K562 (cell line): ENCODE data around the gene SLC38A1. TPM values are rescaled to one million over a fixed set of nuclear protein-coding genes. Genes with fewer than 3 reads are reported as not detected.

Source experiments
- ATAC-seq: fragments of 200-7000 bp; cut with Tn5 transposase; 3 replicates; pipeline ENCODE4 v1.9.1; 2020; ENCODE audit warnings: moderate library complexity
- BruUV-seq: library from RNA; stranded (reverse); fragments of 400-500 nt; replicated peaks from 2 replicates; lab custom pipeline; 2021; lab: Mats Ljungman, UMichigan
- CTCF ChIA-PET: fragments of 300-600 bp; formaldehyde crosslinking; extraction: SDS; loops from one replicate; lab custom pipeline; 2021; ENCODE audit warnings: low intra/inter-chr PET ratio; lab: Yijun Ruan, JAX
- POLR2A ChIA-PET: fragments of 300-600, 350-650 bp; sonication (Branson Sonifier 250); formaldehyde crosslinking; extraction: SDS; loops from one replicate; lab custom pipeline; 2021; ENCODE audit warnings: antibody characterized with exemption, inconsistent platforms; lab: Yijun Ruan, JAX
- DNase-seq, 4 experiments: peaks; one replicate each; pipeline versions ENCODE4 v3.0.0 to v3.0.0-alpha.2; 2011 to 2018; ENCODE audit warnings: low spot score in 3 of 4, mixed read lengths in 3 of 4; ENCODE audit errors: extremely low read depth in 1 of 4
- FAIRE-seq: peaks from 2 replicates; lab custom pipeline; 2011; peaks lifted over from hg19 to GRCh38; lab: Jason Lieb, UNC
- H2AFZ ChIP-seq: 2 replicates; pipeline ENCODE4 v1.6.0; 2011; ENCODE audit warnings: low read depth, low read length, control low read depth, inconsistent platforms
- H3K27ac ChIP-seq: fragments of 200-600 bp; 3 replicates; pipeline ENCODE4 v1.8.0; 2011; ENCODE audit warnings: low read depth, mild to moderate bottlenecking, control low read depth, inconsistent platforms, low read length, moderate library complexity, mixed read lengths; ENCODE audit errors: extremely low read depth
- H3K27me3 ChIP-seq, 2 experiments: fragments of 300-600 bp in 1 of 2; 2 replicates in 1 of 2; 3 replicates in 1 of 2; pipeline versions ENCODE4 v1.6.0 to v1.8.0; 2011; ENCODE audit warnings: inconsistent platforms in 2 of 2, low read length in 2 of 2, mild to moderate bottlenecking in 1 of 2, mixed read lengths in 1 of 2, moderate library complexity in 1 of 2; ENCODE audit not compliant: control insufficient read depth in 2 of 2, insufficient read depth in 2 of 2
- H3K36me3 ChIP-seq: fragments of 300-600 bp; 3 replicates; pipeline ENCODE4 v1.8.0; 2011; ENCODE audit warnings: mild to moderate bottlenecking, low read length, inconsistent platforms; ENCODE audit not compliant: control insufficient read depth, insufficient read depth
- H3K4me1 ChIP-seq, 2 experiments: fragments of 200-600 bp in 1 of 2; replicated peaks in 1 of 2; 2 replicates in 1 of 2; 3 replicates in 1 of 2; pipeline versions ENCODE4 v1.5.1 to v1.8.0; 2011; ENCODE audit warnings: inconsistent platforms in 2 of 2, low read length in 2 of 2, mild to moderate bottlenecking in 1 of 2, mixed read lengths in 1 of 2, moderate library complexity in 1 of 2; ENCODE audit not compliant: control insufficient read depth in 2 of 2, insufficient read depth in 2 of 2
- H3K4me2 ChIP-seq: 2 replicates; pipeline ENCODE4 v1.6.1; 2011; ENCODE audit warnings: low read length, control low read depth, inconsistent platforms, mixed read lengths; ENCODE audit not compliant: insufficient read depth
- H3K4me3 ChIP-seq: fragments of 200-600 bp; sonication (generic), shearing (Covaris generic); 2 replicates; pipeline ENCODE4 v1.5.1; 2016; ENCODE audit warnings: control low read depth, inconsistent platforms
- H3K79me2 ChIP-seq: fragments of 200-600 bp; 3 replicates; pipeline ENCODE4 v1.8.0; 2011; ENCODE audit warnings: low read length, inconsistent platforms; ENCODE audit not compliant: control insufficient read depth, insufficient read depth
- H3K9ac ChIP-seq, 2 experiments: 2 replicates each; pipeline versions ENCODE4 v1.6.0 to v1.6.1; 2011; ENCODE audit warnings: low read depth in 2 of 2, low read length in 2 of 2, control low read depth in 1 of 2, inconsistent platforms in 1 of 2, mild to moderate bottlenecking in 1 of 2, mixed read lengths in 1 of 2; ENCODE audit not compliant: insufficient read depth in 1 of 2
- H3K9me1 ChIP-seq: one replicate; pipeline ENCODE4 v1.6.0; 2011; ENCODE audit warnings: inconsistent platforms, mild to moderate bottlenecking, low read length, moderate library complexity; ENCODE audit not compliant: control insufficient read depth, insufficient read depth
- H3K9me3 ChIP-seq: replicated peaks from 2 replicates; pipeline ENCODE4 v1.5.1; 2011; ENCODE audit warnings: low read depth, low read length, inconsistent platforms; ENCODE audit not compliant: control insufficient read depth, insufficient read depth
- H4K20me1 ChIP-seq: replicated peaks from 2 replicates; pipeline ENCODE4 v1.6.1; 2011; ENCODE audit warnings: low read length, inconsistent platforms, mixed read lengths; ENCODE audit not compliant: control insufficient read depth, insufficient read depth
- ATF7 ChIP-seq: fragments of 450-650 bp; IDR thresholded peaks from 2 replicates; pipeline ENCODE4 v1.7.1; 2014; ENCODE audit warnings: mild to moderate bottlenecking, moderate library complexity
- HCFC1 ChIP-seq: IDR thresholded peaks from 2 replicates; pipeline ENCODE4 v1.6.1; 2012; ENCODE audit warnings: low read depth, low read length, improper control_type of control experiment
- HES1 ChIP-seq: fragments of 450-650 bp; IDR thresholded peaks from 2 replicates; pipeline ENCODE4 v1.6.1; 2016; ENCODE audit warnings: low read depth, mild to moderate bottlenecking, moderate library complexity
- LARP7 ChIP-seq: fragments of 450-650 bp; IDR thresholded peaks from 2 replicates; pipeline ENCODE4 v1.6.1; 2016
- MTF1 ChIP-seq: fragments of 250-450 bp; sonication (Bioruptor Pico); IDR thresholded peaks from 2 replicates; pipeline ENCODE4 v1.9.0; 2021; ENCODE audit warnings: moderate library complexity, mild to moderate bottlenecking, inconsistent platforms, borderline replicate concordance
- NBN ChIP-seq: fragments of 450-650 bp; IDR thresholded peaks from 2 replicates; pipeline ENCODE4 v1.6.1; 2016; ENCODE audit warnings: low read depth, mild to moderate bottlenecking
- NR3C1 ChIP-seq: sonication (generic); formaldehyde crosslinking; IDR thresholded peaks from 2 replicates; pipeline ENCODE4 v1.8.1; 2022; ENCODE audit warnings: missing genetic modification reagents
- PREB ChIP-seq: sonication (generic); formaldehyde crosslinking; IDR thresholded peaks from 2 replicates; pipeline ENCODE4 v1.8.1; 2023; ENCODE audit warnings: mild to moderate bottlenecking, missing genetic modification reagents
- SOX6 ChIP-seq: fragments of 450-650 bp; IDR thresholded peaks from 2 replicates; pipeline ENCODE4 v1.6.1; 2014; ENCODE audit warnings: mild to moderate bottlenecking
- STAG1 ChIP-seq: sonication (generic); formaldehyde crosslinking; IDR thresholded peaks from 2 replicates; pipeline ENCODE4 v1.5.0; 2020; ENCODE audit warnings: missing genetic modification reagents, borderline replicate concordance
- YY1 ChIP-seq, 3 experiments: IDR thresholded peaks; 2 replicates each; pipeline ENCODE4 v1.6.1; 2011; ENCODE audit warnings: low read length in 2 of 3, mild to moderate bottlenecking in 2 of 3, moderate library complexity in 2 of 3, borderline replicate concordance in 1 of 3, control low read depth in 1 of 3, low read depth in 1 of 3; ENCODE audit not compliant: insufficient read depth in 3 of 3, insufficient replicate concordance in 2 of 3, control insufficient read depth in 1 of 3, insufficient read length in 1 of 3; ENCODE audit errors: extremely low read depth in 1 of 3
- ZNF184 ChIP-seq: sonication (generic); formaldehyde crosslinking; IDR thresholded peaks from 2 replicates; pipeline ENCODE4 v1.5.0; 2020; ENCODE audit warnings: missing genetic modification reagents
- ZNF263 ChIP-seq: sonication (generic); formaldehyde crosslinking; IDR thresholded peaks from 2 replicates; pipeline ENCODE4 v1.8.0; 2022; ENCODE audit warnings: mild to moderate bottlenecking, missing genetic modification reagents, borderline replicate concordance
- ZNF507 ChIP-seq: conservative IDR thresholded peaks from 2 replicates; pipeline ENCODE4 v1.6.1; 2017; ENCODE audit warnings: missing genetic modification characterization, missing compliant biosample characterization
- ZNF518B ChIP-seq: fragments of 250-450 bp; sonication (Bioruptor Pico); IDR thresholded peaks from 2 replicates; pipeline ENCODE4 v1.5.0; 2021; ENCODE audit warnings: mild to moderate bottlenecking, moderate library complexity
- in situ Hi-C: fragments of 300-500 bp; cut with MboI; formaldehyde crosslinking; loops from 4 replicates; pipeline ENCODE4 v1.15.0; 2018; ENCODE audit warnings: inconsistent platforms, mixed read lengths
- intact Hi-C: fragments of 100-400 bp; cut with micrococcal nuclease; formaldehyde crosslinking; loops from 2 replicates; pipeline ENCODE4 v1.14.2; 2022
- polyA plus RNA-seq, 8 experiments: library from polyadenylated mRNA; depleted of rRNA in 4 of 8; stranded (reverse) in 5 of 8; unstranded in 3 of 8; fragments of >200 nt; fragmentation: Nextera tagmentation in 2 of 8; fragmentation: Illumina TruSeq in 1 of 8; extraction: Ambion mirVana in 2 of 8; extraction: Trizol in 1 of 8; gene quantifications; 2 replicates each; pipeline versions ENCODE4 v1.2.1 to v1.2.3, GENCODE V29; 2011 to 2014; ENCODE audit warnings: inconsistent platforms in 1 of 8, missing spikeins in 1 of 8
- total RNA-seq, 7 experiments: library from RNA; depleted of rRNA in 6 of 7; stranded (reverse); fragments of >200 nt in 6 of 7; fragmentation: Illumina TruSeq in 2 of 7; extraction: Trizol in 2 of 7; gene quantifications; 2 replicates each; pipeline versions ENCODE4 v1.2.1 to v1.2.3, GENCODE V29; 2011 to 2021; ENCODE audit warnings: low replicate concordance in 1 of 7

The SLC38A1 gene
- total and polyA plus RNA-seq, 9 of the 15 experiments (the other 6 are each of a cell fraction or from before 2014, with no cell fraction given) = 51.9 to 112 (median 75.0) TPM

- TF ChIP-seq NBN = no peak
Observed at GRCh38 chr12:46174061-46174662, 94.7 kb downstream of the SLC38A1 start (continued).

- H3K79me2 ChIP-seq = no peaks in the 10 kb centered on the region
- ChIA-PET POLR2A (interaction anchor here (0.6 to 1.1 kb wide), 2 partner anchors 9 to 16 kb away, joined by 3 read pairs; no protein-coding TSS in a partner anchor), CTCF (no interaction called here)
- no peak overlapping the region for H3K27ac ChIP-seq
- no peaks in the 10 kb centered on the region for H3K27me3 ChIP-seq
- no peaks in the 10 kb centered on the region for H3K9me3 ChIP-seq
- DNase-seq (no peak), ATAC-seq (no peak), FAIRE-seq (no peak)
- H3K4me1 ChIP-seq = no peaks in the 10 kb centered on the region
- no peaks in the 10 kb centered on the region for H3K9me1 ChIP-seq
- H3K36me3 ChIP-seq = no peaks in the 10 kb centered on the region
- intact Hi-C loops (no loop called here), in situ Hi-C loops (no loop called here)
- H3K9ac ChIP-seq = no peak overlapping the region
- no peak overlapping the region for H3K4me3 ChIP-seq
- H4K20me1 ChIP-seq = no peaks in the 10 kb centered on the region
- H3K4me2 ChIP-seq = no peak overlapping the region
- no peak overlapping the region for H2AFZ ChIP-seq
- BruUV-seq = no TSS peak
- no peak for TF ChIP-seq HCFC1
- TF ChIP-seq YY1 (IDR thresholded peaks at IDR 0.05; ENCODE audit: borderline replicate concordance in 1 of 3, control insufficient read depth in 1 of 3, extremely low read depth in 1 of 3, insufficient read depth in 3 of 3, insufficient read length in 1 of 3, insufficient replicate concordance in 2 of 3, low read depth in 1 of 3, low read length in 2 of 3) = no peak
- no peak for TF ChIP-seq HES1
- no peak for TF ChIP-seq PREB
- TF ChIP-seq NR3C1 (CRISPR knock-in tag) = no peak
- TF ChIP-seq ZNF263 = no peak
- TF ChIP-seq SOX6 = no peak
- no peak for TF ChIP-seq MTF1 (CRISPR knock-in tag)
- no peak for TF ChIP-seq LARP7
- TF ChIP-seq ZNF518B (CRISPR knock-in tag) = no peak
- TF ChIP-seq STAG1 (CRISPR knock-in tag) = no peak
- no peak for TF ChIP-seq ZNF507 (tag)
- TF ChIP-seq ATF7 = no peak
- TF ChIP-seq ZNF184 (CRISPR knock-in tag) = no peak
Observed at GRCh38 chr12:46168426-46168825, 100.4 kb downstream of the SLC38A1 start.
